ENCODE data around the gene NDFIP2. TPM values are rescaled to one million over a fixed set of nuclear protein-coding genes. Genes with fewer than 3 reads are reported as not detected.

Gene NDFIP2
- total and polyA plus RNA-seq, 2 donors (not counting 3 experiments of a cell fraction or from before 2014, with no cell fraction given), result 7.9 to 18.5 TPM

GRCh38 chr13:79538757-79539156 lies 57.8 kb downstream of the NDFIP2 start:
- Histone ChIP-seq H3K9me3 (replicated peaks; ENCODE audit: control insufficient read depth, insufficient read depth, low read length) (no peaks in the 10 kb centered on the region), H3K36me3 (ENCODE audit: control insufficient read depth in 2 of 2, extremely low read depth in 1 of 2, insufficient read depth in 2 of 2, low read length in 2 of 2) (no peaks in the 10 kb centered on the region), H3K4me1 (ENCODE audit: control insufficient read depth, extremely low read depth, insufficient read depth, low read length) (no peaks in the 10 kb centered on the region), H3K4me3 (replicated peaks in 1 of 3; ENCODE audit: insufficient read depth in 1 of 3, low read depth in 1 of 3, low read length in 3 of 3) (no peak overlapping the region), H2AFZ (ENCODE audit: low read depth, low read length) (no peak overlapping the region), H3K27ac (ENCODE audit: insufficient read depth, low read depth, low read length) (no peak overlapping the region), H3K4me2 (ENCODE audit: insufficient read depth, low read length) (no peak overlapping the region), H3K79me2 (ENCODE audit: control insufficient read depth, insufficient read depth, low read length) (no peaks in the 10 kb centered on the region), H3K9me1 (replicated peaks; ENCODE audit: control insufficient read depth, extremely low read depth, insufficient read depth, low read length) (no peaks in the 10 kb centered on the region), H3K27me3 (ENCODE audit: control insufficient read depth in 2 of 2, insufficient read depth in 2 of 2, low read length in 2 of 2) (no peaks in the 10 kb centered on the region), H4K20me1 (replicated peaks; ENCODE audit: control insufficient read depth, extremely low read depth, insufficient read depth, low read length) (no peaks in the 10 kb centered on the region), H3K9ac (replicated peaks; ENCODE audit: extremely low read depth, insufficient read depth, low read length) (no peak overlapping the region)
- TF ChIP-seq MYC (IDR thresholded peaks at IDR 0.05; ENCODE audit: low read depth, low read length), result no peak
- intact Hi-C loops (cut with micrococcal nuclease), result no loop called here
- ChIA-PET CTCF (interaction anchor here (1.5 to 9.9 kb wide), 3 partner anchors 58 to 115 kb away, joined by 3 to 815 read pairs (median 54); partner anchors contain the start of gene NDFIP2), POLR2A (interaction anchor here (0.5 kb wide), 1 partner anchor 1213 kb away, joined by 3 read pairs; no protein-coding TSS in a partner anchor)
- dilution Hi-C loops (cut with MboI; ENCODE audit: extremely low pct_ligation_motif_present, low sequenced_read_pairs), result no loop called here
- FAIRE-seq, result no peak
- no TSS peak for BruUV-seq (replicated peaks)
- no peak for DNase-seq (ENCODE audit: low read depth, low spot score)

- DNase-seq (ENCODE audit: low read depth, low spot score) (no peak), FAIRE-seq (no peak)
- Histone ChIP-seq H3K27me3 (ENCODE audit: control insufficient read depth in 2 of 2, insufficient read depth in 2 of 2, low read length in 2 of 2) (no peaks in the 10 kb centered on the region), H3K9ac (replicated peaks; ENCODE audit: extremely low read depth, insufficient read depth, low read length) (no peak overlapping the region), H3K9me3 (replicated peaks; ENCODE audit: control insufficient read depth, insufficient read depth, low read length) (no peaks in the 10 kb centered on the region), H4K20me1 (replicated peaks; ENCODE audit: control insufficient read depth, extremely low read depth, insufficient read depth, low read length) (no peaks in the 10 kb centered on the region), H3K4me2 (ENCODE audit: insufficient read depth, low read length) (no peak overlapping the region), H3K27ac (ENCODE audit: insufficient read depth, low read depth, low read length) (no peak overlapping the region), H3K4me1 (ENCODE audit: control insufficient read depth, extremely low read depth, insufficient read depth, low read length) (no peaks in the 10 kb centered on the region), H2AFZ (ENCODE audit: low read depth, low read length) (no peak overlapping the region), H3K9me1 (replicated peaks; ENCODE audit: control insufficient read depth, extremely low read depth, insufficient read depth, low read length) (no peaks in the 10 kb centered on the region), H3K36me3 (ENCODE audit: control insufficient read depth in 2 of 2, extremely low read depth in 1 of 2, insufficient read depth in 2 of 2, low read length in 2 of 2) (no peaks in the 10 kb centered on the region), H3K79me2 (ENCODE audit: control insufficient read depth, insufficient read depth, low read length) (no peaks in the 10 kb centered on the region), H3K4me3 (replicated peaks in 1 of 3; ENCODE audit: insufficient read depth in 1 of 3, low read depth in 1 of 3, low read length in 3 of 3) (no peak overlapping the region)
- intact Hi-C loops (cut with micrococcal nuclease) (loop anchor here (2.0 to 10.0 kb wide), 4 partner anchors 60 to 1403 kb away; partner anchors contain the start of genes NDFIP2 and RBM26), dilution Hi-C loops (cut with MboI; ENCODE audit: extremely low pct_ligation_motif_present, low sequenced_read_pairs) (no loop called here)
- TF ChIP-seq FOS (IDR thresholded peaks at IDR 0.05; ENCODE audit: borderline replicate concordance, insufficient read depth, low read length), result no peak
- TF ChIP-seq POLR2A (IDR thresholded peaks at IDR 0.05; ENCODE audit: low read depth, low read length), result no peak
- no peak for TF ChIP-seq MAX (IDR thresholded peaks at IDR 0.05; ENCODE audit: insufficient read depth, insufficient read length)
- no peak for TF ChIP-seq MYC (IDR thresholded peaks at IDR 0.05; ENCODE audit: low read depth, low read length)
- no peak for TF ChIP-seq EZH2 (IDR thresholded peaks at IDR 0.05; ENCODE audit: borderline replicate concordance, low read depth, low read length, severe bottlenecking)
- no peak for TF ChIP-seq GATA2 (IDR thresholded peaks at IDR 0.05; ENCODE audit: insufficient read depth, insufficient read length, low read depth, low read length)
- no peak for TF ChIP-seq JUN (IDR thresholded peaks at IDR 0.05; ENCODE audit: borderline replicate concordance, insufficient read depth, insufficient read length, low read depth)
- TF ChIP-seq POLR2AphosphoS5 (IDR thresholded peaks at IDR 0.05; ENCODE audit: insufficient read depth, low read depth, low read length), result no peak
- TF ChIP-seq CTCF (IDR thresholded peaks at IDR 0.05; ENCODE audit: extremely low read depth in 1 of 2, insufficient read depth in 1 of 2, low read depth in 1 of 2, low read length in 2 of 2), result no peak
- BruUV-seq (replicated peaks), result no TSS peak
- CTCF ChIA-PET, result interaction anchor here (0.6 to 9.9 kb wide), 19 partner anchors 9 to 562 kb away, joined by 3 to 815 read pairs (median 4); partner anchors contain the start of gene NDFIP2
- POLR2A ChIA-PET, result interaction anchor here (1.3 kb wide), 1 partner anchor 116 kb away, joined by 6 read pairs; no protein-coding TSS in a partner anchor
Observed at GRCh38 chr13:79540504-79540903, 59.5 kb downstream of the NDFIP2 start.

All from endothelial cell of umbilical vein (primary cell).